Activated CD8-positive, alpha-beta memory T cell treated with anti-CD3 and anti-CD28 coated beads for 1 hour (primary cell): Measurements from ENCODE around the gene IFITM2.
"Not testable (repeated sequence)": the region's sequence is repeated elsewhere in the genome, so short reads cannot be mapped to it uniquely, and the experiment has no call there.

Source experiments
- DNase-seq, 2 donors: peaks; one replicate each; pipeline ENCODE4 v3.0.0-alpha.2; 2020; ENCODE audit warnings: low read depth in 1 of 2; ENCODE audit errors: extremely low read depth in 1 of 2

The IFITM2 gene

DNA sequence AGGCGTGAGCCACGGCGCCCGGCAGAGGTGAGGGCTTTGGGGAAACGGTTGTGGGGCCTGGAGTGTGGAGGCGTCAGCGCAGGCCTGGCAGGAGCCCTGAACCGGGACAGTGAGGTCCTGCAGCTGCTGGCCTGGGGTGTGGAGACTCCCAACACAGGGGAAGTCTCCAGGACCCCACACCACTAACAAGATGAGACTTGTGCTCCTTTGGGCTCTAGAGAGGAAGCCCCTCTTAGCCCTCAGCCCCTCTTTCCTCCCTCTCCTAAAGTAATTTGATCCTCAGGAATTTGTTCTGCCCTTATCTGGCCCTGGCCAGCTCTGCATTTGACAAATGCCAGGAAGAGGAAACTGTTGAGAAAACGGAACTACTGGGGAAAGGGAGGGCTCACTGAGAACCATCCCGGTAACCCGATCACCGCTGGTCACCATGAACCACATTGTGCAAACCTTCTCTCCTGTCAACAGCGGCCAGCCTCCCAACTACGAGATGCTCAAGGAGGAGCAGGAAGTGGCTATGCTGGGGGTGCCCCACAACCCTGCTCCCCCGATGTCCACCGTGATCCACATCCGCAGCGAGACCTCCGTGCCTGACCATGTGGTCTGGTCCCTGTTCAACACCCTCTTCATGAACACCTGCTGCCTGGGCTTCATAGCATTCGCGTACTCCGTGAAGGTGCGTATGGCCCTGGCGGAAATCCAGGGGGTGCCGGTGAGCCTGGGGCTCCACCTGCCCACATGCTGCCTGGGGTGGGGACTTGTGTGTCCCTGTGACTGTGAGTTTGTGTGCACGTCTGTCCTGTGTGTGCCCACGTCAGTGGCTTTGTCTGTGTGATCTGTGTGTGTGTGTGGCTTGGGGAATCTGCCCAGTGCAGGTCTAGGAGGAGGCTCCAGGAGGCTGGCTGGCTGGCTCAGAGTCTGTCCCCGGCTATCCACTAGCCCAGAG, at the start of gene IFITM2:
TSS of gene IFITM2 (plus strand) at position 51 of the 943 bp plus-strand sequence. CDS start at position 428, 377 bp downstream.
- not testable (repeated sequence) for DNase-seq

DNA sequence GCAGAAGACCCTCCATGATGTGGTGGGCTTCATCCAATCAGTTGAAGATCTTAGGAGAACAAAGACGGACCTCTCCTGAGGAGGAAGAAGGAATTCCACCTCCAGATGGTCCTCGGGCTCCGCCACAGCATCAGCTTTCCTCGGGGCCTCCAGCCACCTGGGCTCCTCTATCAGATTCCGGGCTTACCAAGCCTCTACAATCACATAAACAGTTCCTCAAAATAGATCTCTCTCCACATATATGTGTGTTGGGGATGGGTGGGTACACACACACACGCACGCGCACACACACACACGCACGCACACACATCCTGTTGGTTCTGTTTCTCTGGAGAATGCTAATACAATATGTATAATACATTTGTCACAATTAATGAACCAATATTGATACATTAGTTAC, 48.2 kb upstream of the IFITM2 start:
- no peak for DNase-seq

DNA sequence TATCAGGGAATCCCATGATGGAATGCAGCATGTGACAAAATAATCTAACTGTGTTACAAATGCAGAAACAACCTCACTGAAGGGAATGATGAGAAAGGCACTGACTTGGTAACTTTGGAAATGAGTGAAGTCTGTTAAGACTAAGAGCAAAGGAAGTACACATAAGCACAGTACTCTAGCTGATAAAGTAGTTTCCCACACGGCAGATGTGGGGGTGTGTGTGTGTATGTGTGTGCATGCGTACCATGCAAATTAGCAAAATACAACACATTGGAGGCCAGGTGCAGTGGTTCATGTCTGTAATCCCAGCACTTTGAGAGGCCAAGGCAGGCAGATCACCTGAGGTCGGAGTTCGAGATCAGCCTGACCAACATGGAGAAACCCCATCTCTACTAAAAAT, 46.0 kb upstream of the IFITM2 start:
- no peak for DNase-seq

DNA sequence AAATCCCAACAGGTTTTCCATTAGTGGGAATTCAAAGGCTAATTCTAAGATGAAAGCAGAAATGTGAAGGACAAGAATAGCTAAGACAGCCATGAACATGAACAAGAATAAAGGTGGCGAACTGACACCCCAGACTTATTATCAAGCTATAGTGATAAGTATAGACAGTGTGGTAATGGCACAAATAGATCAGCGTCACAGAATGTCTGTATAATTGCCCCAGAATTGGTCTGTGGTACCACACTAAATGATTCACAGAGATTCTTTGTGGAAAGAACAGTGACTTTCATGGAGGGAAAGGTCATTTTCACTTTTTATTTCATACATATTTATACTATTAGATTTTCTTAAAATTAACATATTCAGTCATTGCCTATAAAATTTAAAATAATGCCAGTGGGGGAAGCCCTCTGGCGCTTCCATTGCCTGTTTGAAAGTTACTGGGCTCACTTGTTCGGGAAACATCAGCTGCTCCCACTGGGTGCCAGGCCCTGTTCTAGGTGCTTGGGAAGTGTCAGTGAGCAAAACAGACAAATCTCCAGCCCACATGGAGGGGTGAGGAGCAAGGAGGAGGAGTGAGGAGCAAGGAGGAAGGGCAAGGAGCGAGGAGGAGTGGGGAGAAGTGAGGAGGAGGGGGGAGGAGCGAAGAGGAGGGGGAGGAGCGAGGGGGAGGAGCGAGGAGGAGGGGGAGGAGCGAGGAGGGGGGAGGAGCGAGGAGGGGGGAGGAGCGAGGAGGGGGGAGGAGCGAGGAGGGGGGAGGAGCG, 40.8 kb upstream of the IFITM2 start:
- DNase-seq, result no peak

DNA sequence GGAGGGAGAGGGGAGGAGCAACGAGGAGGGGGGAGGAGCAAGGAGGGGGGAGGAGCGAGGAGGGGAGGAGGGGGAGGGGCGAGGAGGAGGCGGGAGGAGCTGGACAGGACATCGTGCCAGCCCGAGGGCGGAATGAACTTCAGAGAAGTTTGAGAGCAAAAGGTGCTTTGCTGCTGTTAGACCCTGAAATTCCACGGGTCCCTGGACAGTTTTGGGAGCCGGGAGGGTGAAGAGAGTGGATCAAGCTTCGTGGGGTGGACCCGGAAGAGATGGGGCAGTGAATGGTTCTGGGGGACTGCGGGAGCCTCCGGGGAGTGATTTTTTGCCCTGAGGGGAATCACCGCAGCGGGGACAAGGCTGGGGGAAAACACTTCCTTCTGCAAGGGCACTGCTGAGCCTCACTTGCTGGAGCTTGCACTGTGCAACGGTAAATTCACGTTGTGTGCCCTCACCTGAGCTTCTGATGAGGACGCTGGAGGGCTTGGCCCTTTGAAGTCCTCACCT, 40.1 kb upstream of the IFITM2 start:
- no peak for DNase-seq

DNA sequence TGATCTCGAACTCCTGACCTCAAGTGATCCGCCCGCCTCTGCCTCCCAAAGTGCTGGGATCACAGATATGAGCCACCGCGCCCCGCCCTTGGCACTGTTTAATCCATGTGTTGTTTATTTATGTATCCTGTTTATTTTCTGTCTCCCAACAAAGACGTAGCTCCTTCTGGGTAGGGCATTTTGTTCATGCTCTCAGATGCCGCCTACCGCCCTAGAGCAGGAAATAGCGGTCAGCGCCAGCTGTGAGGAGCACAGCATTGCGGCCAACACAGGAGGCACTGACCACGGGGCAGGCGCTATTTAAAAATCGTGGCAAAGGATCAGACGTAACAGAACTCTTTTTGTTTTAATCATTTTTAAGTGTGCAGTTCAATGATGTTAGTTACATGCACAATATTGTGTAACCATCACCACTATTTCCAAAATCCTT, 38.9 kb upstream of the IFITM2 start:
- DNase-seq, result not testable (repeated sequence)

DNA sequence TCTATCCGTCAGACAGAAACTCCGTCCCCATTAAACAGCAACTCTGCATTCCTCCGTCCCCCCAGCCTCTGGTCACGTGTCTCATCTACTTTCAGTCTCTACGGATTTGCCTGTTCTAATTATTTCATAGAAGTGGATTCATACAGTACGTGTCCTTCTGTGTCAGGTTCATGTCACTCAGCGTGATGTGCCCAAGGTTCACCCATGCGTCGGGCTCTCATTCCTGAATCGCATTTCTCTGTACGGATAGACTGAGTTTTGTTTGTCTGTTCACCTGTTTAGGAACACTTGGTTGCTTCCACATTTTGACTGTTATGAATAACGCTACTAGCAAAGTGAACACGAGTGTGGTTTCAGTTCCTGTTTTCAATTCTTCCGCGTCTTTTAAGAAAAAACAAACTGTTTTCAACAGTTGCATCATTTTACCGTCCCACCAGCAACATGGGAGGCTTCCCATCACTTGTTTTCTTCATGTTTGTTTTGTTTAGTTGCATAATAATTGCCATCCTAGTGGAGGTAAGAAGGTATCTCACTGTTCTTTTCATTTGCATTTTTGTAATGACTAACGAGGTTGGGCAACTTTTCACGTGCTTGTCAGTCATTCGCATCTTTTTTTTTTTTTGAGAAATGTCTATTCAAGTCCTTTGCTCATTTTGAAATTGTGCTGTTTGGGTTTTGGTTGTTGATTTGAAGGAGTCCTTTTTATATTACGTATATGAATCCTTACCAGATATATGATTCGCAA, 38.3 kb upstream of the IFITM2 start:
- DNase-seq, result no peak

DNA sequence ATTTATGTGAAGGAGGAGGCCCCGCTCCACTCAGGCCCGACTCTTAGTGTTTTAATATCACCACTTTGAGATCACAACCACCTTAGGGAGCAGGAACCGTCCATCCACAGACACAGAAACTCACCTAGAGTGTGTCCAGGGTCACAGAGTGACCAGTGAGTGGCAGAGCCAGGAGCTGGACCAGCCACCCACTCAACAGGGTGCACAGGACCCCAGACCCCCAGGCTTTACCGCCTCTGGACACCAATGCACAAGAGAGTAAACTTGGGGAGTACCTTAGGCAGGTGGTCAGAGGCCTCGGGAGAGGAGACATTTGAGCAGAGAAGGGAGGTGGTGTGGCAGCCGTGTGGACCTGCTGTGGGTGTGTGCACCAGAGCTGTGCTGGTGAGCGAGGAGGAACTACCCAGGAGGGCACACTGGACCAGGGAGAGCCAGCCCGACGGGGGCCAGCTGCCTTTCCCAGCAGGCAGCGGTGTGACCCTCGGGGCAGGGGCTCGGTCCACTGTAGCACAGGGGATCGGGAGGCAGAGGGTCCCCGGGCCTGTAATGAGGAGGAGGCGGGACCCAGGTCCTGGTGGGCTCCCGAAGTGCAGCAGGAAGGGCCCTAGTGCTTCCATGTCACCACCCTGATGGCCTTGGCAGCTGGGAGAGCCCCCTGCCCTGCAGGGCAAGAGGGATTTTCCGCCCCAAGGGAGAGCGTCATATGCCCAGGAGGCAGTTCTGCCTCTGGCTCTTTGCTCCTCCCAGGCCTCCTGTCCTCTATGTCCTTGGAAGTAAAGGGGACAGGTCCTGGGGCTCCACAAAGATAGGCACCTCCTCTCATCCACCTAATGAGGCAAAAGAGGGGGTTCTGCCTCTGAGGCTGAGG, 36.9 kb upstream of the IFITM2 start:
- no peak for DNase-seq

DNA sequence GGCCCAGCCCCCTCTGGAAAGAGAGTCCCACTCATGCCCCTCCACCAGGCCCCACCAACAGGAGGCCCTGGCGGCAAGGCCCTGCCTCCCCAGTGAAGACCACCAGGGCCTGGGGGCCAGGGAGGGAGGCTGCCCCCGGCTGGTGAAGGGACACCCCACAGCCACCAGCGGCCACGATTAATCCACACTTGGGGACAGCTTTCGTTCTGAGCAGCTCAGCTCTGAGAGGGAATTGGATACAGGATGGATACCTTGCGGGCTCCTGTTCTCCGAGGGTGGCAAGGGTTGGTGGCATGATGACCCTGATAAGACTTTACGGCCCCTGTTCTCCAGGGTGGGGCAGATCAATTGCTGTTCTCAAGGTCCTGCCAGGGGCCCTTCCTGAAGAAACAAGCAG, 36.3 kb upstream of the IFITM2 start:
- DNase-seq, result no peak

DNA sequence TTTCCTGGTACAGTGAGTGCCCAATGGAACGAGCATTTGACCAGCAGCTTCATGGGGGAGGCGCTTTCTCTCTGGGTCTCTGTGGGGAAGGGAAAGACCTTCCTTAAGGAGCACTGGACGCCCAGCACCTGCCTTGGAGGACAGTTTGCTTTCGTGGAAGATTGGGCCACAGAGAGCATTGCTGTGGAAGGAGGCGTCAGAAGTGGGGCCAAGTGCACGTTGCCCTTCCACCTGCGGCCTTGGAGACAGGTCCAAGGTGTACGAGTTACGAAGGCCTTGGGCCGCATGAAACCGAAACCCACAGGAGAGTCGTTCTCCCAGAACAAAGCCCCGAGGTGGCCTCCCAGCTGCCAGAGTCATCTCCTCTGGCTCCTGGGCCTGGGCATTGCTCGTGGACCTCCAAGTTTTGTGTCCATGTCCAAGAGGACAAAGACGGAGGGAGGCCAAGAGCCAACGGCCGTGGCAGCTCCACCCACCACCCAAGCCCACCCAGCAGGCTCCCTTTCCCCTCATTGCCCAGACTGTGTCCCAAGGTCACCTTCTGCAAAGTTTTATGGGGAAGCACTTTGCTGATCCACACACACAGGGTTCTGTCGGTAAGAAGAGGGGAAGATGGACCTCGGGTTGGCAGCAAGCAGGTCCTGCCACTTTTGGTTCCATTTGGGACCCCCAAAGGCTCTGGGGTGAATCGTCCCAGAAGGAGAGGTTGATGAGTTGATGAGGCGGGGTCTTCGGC, 35.3 kb upstream of the IFITM2 start:
- no peak for DNase-seq

DNA sequence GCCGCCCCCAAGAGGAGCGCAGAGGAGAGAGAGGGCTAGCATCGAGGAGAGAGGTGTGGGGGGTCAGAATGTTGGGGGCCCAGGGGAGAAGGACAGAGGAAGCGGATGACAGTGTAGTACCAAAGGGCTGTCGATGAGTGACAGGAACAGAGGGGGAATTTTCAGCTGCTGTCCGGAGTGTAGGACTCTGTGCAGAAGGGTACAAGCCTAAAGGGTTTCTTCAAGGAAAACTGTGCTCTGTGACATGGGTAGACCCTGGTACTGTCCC, 34.8 kb upstream of the IFITM2 start:
- no peak for DNase-seq

DNA sequence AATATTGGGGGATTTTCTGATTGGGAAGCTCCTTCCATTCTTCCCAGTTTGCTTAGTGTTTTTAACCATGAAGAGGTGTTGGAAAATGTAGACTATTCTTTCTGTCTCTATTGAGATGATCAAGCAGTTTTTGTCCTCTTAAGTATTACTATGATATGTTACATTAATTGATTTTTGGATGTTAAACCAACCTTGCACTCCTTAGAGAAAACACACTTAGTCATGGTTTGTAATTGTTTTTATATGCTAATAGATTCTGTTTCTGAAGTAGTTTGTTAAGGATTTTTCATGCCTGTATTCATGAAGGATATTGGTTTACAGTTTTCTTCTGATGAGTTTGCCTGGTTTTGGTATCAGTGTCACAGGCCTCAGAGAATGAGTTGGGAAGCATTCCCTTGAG, 31.4 kb upstream of the IFITM2 start:
- no peak for DNase-seq

DNA sequence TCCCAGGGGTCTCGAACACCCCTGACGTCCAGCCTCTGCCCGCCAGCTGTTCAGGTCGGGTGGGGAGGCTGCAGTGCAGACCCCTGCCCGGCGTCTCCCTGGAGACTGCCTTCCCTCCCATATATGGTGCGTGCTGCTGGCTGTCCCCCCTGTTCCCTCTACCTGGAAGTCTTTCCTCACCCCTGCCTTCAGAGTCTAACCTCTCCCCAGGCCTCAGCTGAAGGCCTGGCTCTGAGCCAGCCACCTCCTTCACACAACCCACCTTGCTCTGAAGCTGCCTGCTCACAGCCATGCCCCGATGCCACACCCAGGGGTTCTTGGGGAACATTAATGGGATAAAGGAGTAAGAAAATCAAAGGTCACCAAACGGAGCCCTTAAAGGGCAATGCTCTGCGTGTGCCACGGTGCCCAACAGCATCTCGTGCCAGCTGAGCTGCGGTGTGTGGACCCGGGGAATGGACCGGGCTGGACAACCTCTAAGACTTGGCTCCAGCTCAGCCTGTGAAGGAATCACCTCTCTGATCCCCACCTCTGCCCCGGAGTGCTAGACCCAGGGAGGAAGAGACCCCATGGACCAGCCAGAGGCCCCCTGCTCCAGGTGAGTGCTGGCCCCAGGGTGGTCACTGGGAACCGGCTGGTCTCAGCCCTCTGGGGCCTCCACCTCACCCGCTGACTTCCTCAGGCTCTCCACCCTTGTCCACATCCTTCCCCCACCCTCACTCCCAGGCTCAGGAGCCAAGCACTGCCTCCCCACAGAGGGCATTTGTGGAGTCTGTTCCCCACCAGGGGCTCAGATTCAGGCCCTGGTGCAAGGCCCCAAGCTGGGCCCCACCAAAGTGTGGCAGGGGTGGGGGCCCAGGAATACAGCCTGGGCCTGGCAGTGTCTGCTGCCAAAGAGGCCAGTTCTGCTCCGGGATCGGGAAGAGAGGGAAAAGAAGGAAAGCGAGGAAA, 29.3 kb upstream of the IFITM2 start, which contains the start of gene NLRP6:
TSS of gene NLRP6 (plus strand) at position 407 of the 951 bp plus-strand sequence. CDS start at position 570, 163 bp downstream.
- no peak for DNase-seq

DNA sequence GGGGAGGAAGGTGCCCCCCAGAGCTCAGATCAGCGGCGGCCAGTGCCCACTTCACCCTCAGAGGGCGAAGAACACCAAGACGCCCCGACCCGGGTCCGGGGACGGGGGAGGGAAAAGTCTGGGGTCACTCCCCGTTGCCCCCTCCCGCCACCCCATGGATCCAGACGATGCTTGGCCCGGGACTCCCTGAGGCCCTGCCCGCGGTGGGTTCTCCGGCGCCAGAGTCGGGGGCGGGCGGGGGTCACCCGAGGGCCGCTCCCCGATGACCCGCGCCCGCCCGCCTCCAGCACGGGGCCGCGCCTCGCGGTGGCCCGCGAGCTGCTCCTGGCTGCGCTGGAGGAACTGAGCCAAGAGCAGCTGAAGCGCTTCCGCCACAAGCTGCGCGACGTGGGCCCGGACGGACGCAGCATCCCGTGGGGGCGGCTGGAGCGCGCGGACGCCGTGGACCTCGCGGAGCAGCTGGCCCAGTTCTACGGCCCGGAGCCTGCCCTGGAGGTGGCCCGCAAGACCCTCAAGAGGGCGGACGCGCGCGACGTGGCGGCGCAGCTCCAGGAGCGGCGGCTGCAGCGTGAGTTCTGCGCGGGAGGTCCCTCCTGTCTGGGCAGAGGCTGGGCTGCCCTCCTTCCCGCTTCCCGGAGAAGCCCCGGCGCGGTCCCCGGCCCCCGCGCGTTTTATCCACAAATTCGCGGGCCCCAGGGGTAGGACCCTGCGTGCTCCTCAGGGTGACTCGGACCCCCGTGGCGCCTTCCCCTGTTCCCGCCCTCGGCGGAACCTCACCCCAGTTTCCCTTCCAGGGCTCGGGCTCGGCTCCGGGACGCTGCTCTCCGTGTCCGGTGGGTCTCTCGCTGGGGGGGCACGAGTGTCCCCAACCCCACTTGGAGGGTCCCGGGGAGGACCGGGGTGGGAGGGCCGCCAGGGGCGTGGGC, 28.3 kb upstream of the IFITM2 start:
- no peak for DNase-seq

DNA sequence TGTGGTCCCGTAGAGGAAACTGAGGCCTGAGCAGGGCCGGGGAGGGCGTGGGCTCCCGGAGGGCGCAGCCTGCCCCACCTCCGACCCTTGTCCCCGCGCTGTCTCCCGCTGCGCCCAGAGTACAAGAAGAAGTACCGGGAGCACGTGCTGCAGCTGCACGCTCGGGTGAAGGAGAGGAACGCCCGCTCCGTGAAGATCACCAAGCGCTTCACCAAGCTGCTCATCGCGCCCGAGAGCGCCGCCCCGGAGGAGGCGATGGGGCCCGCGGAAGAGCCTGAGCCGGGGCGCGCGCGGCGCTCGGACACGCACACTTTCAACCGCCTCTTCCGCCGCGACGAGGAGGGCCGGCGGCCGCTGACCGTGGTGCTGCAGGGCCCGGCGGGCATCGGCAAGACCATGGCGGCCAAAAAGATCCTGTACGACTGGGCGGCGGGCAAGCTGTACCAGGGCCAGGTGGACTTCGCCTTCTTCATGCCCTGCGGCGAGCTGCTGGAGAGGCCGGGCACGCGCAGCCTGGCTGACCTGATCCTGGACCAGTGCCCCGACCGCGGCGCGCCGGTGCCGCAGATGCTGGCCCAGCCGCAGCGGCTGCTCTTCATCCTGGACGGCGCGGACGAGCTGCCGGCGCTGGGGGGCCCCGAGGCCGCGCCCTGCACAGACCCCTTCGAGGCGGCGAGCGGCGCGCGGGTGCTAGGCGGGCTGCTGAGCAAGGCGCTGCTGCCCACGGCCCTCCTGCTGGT, 27.5 kb upstream of the IFITM2 start:
- no peak for DNase-seq

DNA sequence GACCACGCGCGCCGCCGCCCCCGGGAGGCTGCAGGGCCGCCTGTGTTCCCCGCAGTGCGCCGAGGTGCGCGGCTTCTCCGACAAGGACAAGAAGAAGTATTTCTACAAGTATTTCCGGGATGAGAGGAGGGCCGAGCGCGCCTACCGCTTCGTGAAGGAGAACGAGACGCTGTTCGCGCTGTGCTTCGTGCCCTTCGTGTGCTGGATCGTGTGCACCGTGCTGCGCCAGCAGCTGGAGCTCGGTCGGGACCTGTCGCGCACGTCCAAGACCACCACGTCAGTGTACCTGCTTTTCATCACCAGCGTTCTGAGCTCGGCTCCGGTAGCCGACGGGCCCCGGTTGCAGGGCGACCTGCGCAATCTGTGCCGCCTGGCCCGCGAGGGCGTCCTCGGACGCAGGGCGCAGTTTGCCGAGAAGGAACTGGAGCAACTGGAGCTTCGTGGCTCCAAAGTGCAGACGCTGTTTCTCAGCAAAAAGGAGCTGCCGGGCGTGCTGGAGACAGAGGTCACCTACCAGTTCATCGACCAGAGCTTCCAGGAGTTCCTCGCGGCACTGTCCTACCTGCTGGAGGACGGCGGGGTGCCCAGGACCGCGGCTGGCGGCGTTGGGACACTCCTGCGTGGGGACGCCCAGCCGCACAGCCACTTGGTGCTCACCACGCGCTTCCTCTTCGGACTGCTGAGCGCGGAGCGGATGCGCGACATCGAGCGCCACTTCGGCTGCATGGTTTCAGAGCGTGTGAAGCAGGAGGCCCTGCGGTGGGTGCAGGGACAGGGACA, 26.7 kb upstream of the IFITM2 start:
- no peak for DNase-seq
